HFFc6 (cell line): Measurements from ENCODE around the gene RAB40C. TPM values are rescaled to one million over a fixed set of nuclear protein-coding genes. Genes with fewer than 3 reads are reported as not detected.
A peak's percentile ranks its signal among the peaks of the same experiment; 100 is the strongest.

ENCODE experiments used
- DNase-seq: peaks from one replicate; pipeline ENCODE4 v3.0.0-alpha.2; 2018
- H3K27ac Mint-ChIP-seq: 2 replicates; pipeline ENCODE4 v1.8.0; 2020; ENCODE audit warnings: mild to moderate bottlenecking, mixed read lengths
- H3K27me3 Mint-ChIP-seq: 2 replicates; pipeline ENCODE4 v1.8.0; 2021; ENCODE audit warnings: mild to moderate bottlenecking, moderate library complexity, mixed read lengths; ENCODE audit not compliant: insufficient read depth
- H3K36me3 Mint-ChIP-seq: 2 replicates; pipeline ENCODE4 v1.8.0; 2021; ENCODE audit warnings: low read depth, mixed read lengths
- H3K4me1 Mint-ChIP-seq: 2 replicates; pipeline ENCODE4 v1.8.0; 2020; ENCODE audit warnings: low read depth, mixed read lengths
- H3K4me3 Mint-ChIP-seq: 2 replicates; pipeline ENCODE4 v1.8.0; 2020; ENCODE audit warnings: mild to moderate bottlenecking, moderate library complexity, mixed read lengths
- H3K9me3 Mint-ChIP-seq: 2 replicates; pipeline ENCODE4 v1.8.0; 2020; ENCODE audit warnings: mild to moderate bottlenecking, mixed read lengths
- CTCF ChIP-seq: fragments of 200-600 bp; sonication (generic); IDR thresholded peaks from 2 replicates; pipeline ENCODE4 v1.5.0; 2021; ENCODE audit warnings: antibody characterized with exemption, mild to moderate bottlenecking
- total RNA-seq, 6 experiments: library from RNA; stranded (reverse); fragmentation: NEBNext Ultra II Directional; extraction: Animal tissue kit (Norgen Biotek cat#: 25700); gene quantifications; 2 replicates in 1 of 6; 3 replicates in 5 of 6; pipeline ENCODE4 v1.2.3, GENCODE V29; 2021

Gene RAB40C
- total RNA-seq, 6 experiments from 2014 or later, result 11.3 to 14.8 (median 12.2) TPM

- 0 out of 2 replicates have a peak, but pooled peaks cover 5% of the 10 kb centered on the region for H3K4me1 Mint-ChIP-seq
- peak; percentile 80 for DNase-seq
- H3K9me3 Mint-ChIP-seq, result no peaks in the 10 kb centered on the region
- H3K4me3 Mint-ChIP-seq, result peak within 1 kb of the TSS; percentile 89
- peak within 1 kb of the TSS; percentile 88 for H3K27ac Mint-ChIP-seq
- peaks cover 3% of the 10 kb centered on the region for H3K27me3 Mint-ChIP-seq
- TF ChIP-seq CTCF, result no peak
- H3K36me3 Mint-ChIP-seq, result no peaks in the 10 kb centered on the region
Measured at GRCh38 chr16:648781-649589, 59.1 kb downstream of the RAB40C start, which contains the start of gene WDR90. WDR90 (plus strand) TSS chr16:649365; CDS start chr16:649417, 52 bp downstream.

GRCh38 chr16:649631-650030, 59.8 kb downstream of the RAB40C start:
- Mint-ChIP-seq H3K27ac (peak overlapping the region; percentile 54; the same call in 1 of the 2 replicates), H3K9me3 (no peaks in the 10 kb centered on the region), H3K27me3 (peaks cover 2% of the 10 kb centered on the region), H3K4me1 (0 out of 2 replicates have a peak, but pooled peaks cover 5% of the 10 kb centered on the region), H3K36me3 (no peaks in the 10 kb centered on the region), H3K4me3 (peak overlapping the region; percentile 74)
- DNase-seq, result no peak
- no peak for TF ChIP-seq CTCF

GRCh38 chr16:651844-652243, 62.0 kb downstream of the RAB40C start:
- Mint-ChIP-seq H3K36me3 (no peaks in the 10 kb centered on the region), H3K27ac (no peak overlapping the region), H3K27me3 (peaks cover 2% of the 10 kb centered on the region; the same call in 1 of the 2 replicates), H3K4me3 (no peak overlapping the region), H3K9me3 (no peaks in the 10 kb centered on the region), H3K4me1 (0 out of 2 replicates have a peak, but pooled peaks cover 5% of the 10 kb centered on the region)
- DNase-seq, result no peak
- no peak for TF ChIP-seq CTCF

GRCh38 chr16:652454-653305, 62.8 kb downstream of the RAB40C start:
- Mint-ChIP-seq H3K36me3 (no peaks in the 10 kb centered on the region), H3K27ac (no peak overlapping the region), H3K27me3 (peaks cover 2% of the 10 kb centered on the region; the same call in 1 of the 2 replicates), H3K9me3 (no peaks in the 10 kb centered on the region), H3K4me3 (no peak overlapping the region), H3K4me1 (0 out of 2 replicates have a peak, but pooled peaks cover 5% of the 10 kb centered on the region)
- DNase-seq, result no peak
- no peak for TF ChIP-seq CTCF

GRCh38 chr16:654034-654433, 64.2 kb downstream of the RAB40C start:
- no peak overlapping the region for H3K27ac Mint-ChIP-seq
- no peaks in the 10 kb centered on the region for H3K36me3 Mint-ChIP-seq
- 0 out of 2 replicates have a peak, but pooled peaks cover 5% of the 10 kb centered on the region for H3K4me1 Mint-ChIP-seq
- H3K27me3 Mint-ChIP-seq, result no peaks in the 10 kb centered on the region
- TF ChIP-seq CTCF, result no peak
- no peak overlapping the region for H3K4me3 Mint-ChIP-seq
- no peaks in the 10 kb centered on the region for H3K9me3 Mint-ChIP-seq
- no peak for DNase-seq
